Liver (tissue), 3 donors: ENCODE results near the gene DUSP10.

Experiments
- JUND ChIP-seq, 2 donors: IDR thresholded peaks; 2 replicates each; pipeline ENCODE4 v1.6.1; 2016; ENCODE audit warnings: antibody characterized with exemption in 2 of 2
- TF ChIP-seq, protein P1 (sequence below): fragments of 150-350 bp; IDR thresholded peaks from 2 replicates; pipeline ENCODE4 v1.5.1; 2017; ENCODE audit warnings: improper control_type of control experiment, low read depth, low read length; ENCODE audit not compliant: missing input control
- TF ChIP-seq, protein P2 (sequence below): IDR thresholded peaks from 2 replicates; pipeline ENCODE4 v1.6.1; 2016; ENCODE audit warnings: antibody characterized with exemption
- TF ChIP-seq, protein P3 (sequence below): IDR thresholded peaks from 2 replicates; pipeline ENCODE4 v1.6.1; 2016; ENCODE audit warnings: antibody characterized with exemption
- TF ChIP-seq, protein P4 (sequence below): IDR thresholded peaks from 2 replicates; pipeline ENCODE4 v1.6.1; 2016; ENCODE audit warnings: antibody characterized with exemption, mild to moderate bottlenecking
- donor health status: healthy.
- donor health status: healthy.

DNA sequence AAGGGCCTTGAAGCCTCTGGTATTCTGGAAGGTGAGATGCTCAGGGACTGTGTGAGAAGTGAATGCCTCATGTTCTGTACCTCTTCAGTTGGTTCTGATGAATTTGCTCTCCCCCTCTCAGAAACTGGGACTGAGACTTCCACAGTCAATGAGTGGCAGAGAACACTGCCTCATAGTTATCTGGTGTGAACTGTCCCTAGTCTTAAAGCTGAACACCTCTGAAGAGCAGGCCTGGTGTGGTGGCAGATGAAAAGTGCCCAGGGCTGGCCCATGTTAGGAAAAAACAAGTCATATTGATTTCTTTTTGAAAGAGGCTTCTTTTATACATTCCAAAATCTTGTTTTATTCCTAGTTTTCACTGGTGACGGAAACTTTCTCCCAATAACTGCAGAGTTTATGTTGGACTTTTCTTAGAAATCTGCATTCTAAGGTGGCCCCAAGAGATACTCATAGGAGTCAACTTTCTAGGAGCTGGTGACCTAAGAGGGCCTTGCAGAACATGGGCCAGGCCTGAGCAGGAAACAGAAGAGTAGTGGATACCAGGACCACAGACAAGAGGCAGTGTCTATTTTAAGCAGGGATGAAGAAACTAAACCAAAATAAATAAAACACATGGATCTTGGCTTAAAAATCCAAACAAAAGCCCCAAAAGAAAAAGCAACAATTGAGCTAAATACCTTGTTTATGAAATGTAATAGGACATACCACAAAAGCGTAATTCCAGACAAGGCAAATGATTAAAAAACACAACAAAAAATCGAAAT is 19.5 kb downstream of the DUSP10 start:
- TF ChIP-seq, protein P1, sequence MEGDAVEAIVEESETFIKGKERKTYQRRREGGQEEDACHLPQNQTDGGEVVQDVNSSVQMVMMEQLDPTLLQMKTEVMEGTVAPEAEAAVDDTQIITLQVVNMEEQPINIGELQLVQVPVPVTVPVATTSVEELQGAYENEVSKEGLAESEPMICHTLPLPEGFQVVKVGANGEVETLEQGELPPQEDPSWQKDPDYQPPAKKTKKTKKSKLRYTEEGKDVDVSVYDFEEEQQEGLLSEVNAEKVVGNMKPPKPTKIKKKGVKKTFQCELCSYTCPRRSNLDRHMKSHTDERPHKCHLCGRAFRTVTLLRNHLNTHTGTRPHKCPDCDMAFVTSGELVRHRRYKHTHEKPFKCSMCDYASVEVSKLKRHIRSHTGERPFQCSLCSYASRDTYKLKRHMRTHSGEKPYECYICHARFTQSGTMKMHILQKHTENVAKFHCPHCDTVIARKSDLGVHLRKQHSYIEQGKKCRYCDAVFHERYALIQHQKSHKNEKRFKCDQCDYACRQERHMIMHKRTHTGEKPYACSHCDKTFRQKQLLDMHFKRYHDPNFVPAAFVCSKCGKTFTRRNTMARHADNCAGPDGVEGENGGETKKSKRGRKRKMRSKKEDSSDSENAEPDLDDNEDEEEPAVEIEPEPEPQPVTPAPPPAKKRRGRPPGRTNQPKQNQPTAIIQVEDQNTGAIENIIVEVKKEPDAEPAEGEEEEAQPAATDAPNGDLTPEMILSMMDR, result no peak
- TF ChIP-seq, protein P2, sequence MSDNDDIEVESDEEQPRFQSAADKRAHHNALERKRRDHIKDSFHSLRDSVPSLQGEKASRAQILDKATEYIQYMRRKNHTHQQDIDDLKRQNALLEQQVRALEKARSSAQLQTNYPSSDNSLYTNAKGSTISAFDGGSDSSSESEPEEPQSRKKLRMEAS, result no peak
- TF ChIP-seq, protein P3, sequence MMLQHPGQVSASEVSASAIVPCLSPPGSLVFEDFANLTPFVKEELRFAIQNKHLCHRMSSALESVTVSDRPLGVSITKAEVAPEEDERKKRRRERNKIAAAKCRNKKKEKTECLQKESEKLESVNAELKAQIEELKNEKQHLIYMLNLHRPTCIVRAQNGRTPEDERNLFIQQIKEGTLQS, result no peak
- no peak for TF ChIP-seq JUND (IDR thresholded peaks at IDR 0.05)
- TF ChIP-seq, protein P4, sequence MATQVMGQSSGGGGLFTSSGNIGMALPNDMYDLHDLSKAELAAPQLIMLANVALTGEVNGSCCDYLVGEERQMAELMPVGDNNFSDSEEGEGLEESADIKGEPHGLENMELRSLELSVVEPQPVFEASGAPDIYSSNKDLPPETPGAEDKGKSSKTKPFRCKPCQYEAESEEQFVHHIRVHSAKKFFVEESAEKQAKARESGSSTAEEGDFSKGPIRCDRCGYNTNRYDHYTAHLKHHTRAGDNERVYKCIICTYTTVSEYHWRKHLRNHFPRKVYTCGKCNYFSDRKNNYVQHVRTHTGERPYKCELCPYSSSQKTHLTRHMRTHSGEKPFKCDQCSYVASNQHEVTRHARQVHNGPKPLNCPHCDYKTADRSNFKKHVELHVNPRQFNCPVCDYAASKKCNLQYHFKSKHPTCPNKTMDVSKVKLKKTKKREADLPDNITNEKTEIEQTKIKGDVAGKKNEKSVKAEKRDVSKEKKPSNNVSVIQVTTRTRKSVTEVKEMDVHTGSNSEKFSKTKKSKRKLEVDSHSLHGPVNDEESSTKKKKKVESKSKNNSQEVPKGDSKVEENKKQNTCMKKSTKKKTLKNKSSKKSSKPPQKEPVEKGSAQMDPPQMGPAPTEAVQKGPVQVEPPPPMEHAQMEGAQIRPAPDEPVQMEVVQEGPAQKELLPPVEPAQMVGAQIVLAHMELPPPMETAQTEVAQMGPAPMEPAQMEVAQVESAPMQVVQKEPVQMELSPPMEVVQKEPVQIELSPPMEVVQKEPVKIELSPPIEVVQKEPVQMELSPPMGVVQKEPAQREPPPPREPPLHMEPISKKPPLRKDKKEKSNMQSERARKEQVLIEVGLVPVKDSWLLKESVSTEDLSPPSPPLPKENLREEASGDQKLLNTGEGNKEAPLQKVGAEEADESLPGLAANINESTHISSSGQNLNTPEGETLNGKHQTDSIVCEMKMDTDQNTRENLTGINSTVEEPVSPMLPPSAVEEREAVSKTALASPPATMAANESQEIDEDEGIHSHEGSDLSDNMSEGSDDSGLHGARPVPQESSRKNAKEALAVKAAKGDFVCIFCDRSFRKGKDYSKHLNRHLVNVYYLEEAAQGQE, result no peak
